ENCODE measurements around the gene PRODH2.

Gene PRODH2

GRCh38 chr19:35812220-35813042, at the start of gene PRODH2:
Gene PRODH2 (minus strand): TSS chr19:35812845. CDS start chr19:35812805, 40 bp downstream.
- Histone ChIP-seq H3K27ac (no peak within 1 kb of the TSS), H3K9ac (ENCODE audit: insufficient read length) (no peak within 1 kb of the TSS), H3K9me3 (ENCODE audit: low read depth, low read length) (no peaks in the 10 kb centered on the region), H3K4me3 (no peak within 1 kb of the TSS), H3K36me3 (ENCODE audit: insufficient read depth, low read length) (no peaks in the 10 kb centered on the region)
- no peak for TF ChIP-seq EZH2 (IDR thresholded peaks at IDR 0.05)
- TF ChIP-seq FOXP2 (optimal IDR thresholded peaks at IDR 0.05; ENCODE audit: control extremely low read depth, extremely low read length, insufficient read depth) = no peak
- no peak for TF ChIP-seq POLR2AphosphoS5 (IDR thresholded peaks at IDR 0.05; ENCODE audit: borderline replicate concordance, low read depth, low read length)
- DNase-seq (ENCODE audit: low read depth, low spot score) = no peak

- Histone ChIP-seq H3K4me3 (no peak overlapping the region), H3K27ac (no peak overlapping the region), H3K9ac (ENCODE audit: insufficient read length) (no peak overlapping the region), H3K36me3 (ENCODE audit: insufficient read depth, low read length) (no peaks in the 10 kb centered on the region), H3K9me3 (ENCODE audit: low read depth, low read length) (no peaks in the 10 kb centered on the region)
- no peak for DNase-seq (ENCODE audit: low read depth, low spot score)
- TF ChIP-seq FOXP2 (optimal IDR thresholded peaks at IDR 0.05; ENCODE audit: control extremely low read depth, extremely low read length, insufficient read depth) = no peak
Observed at GRCh38 chr19:35861640-35862160, 49.1 kb upstream of the PRODH2 start.

GRCh38 chr19:35860818-35861639, 48.4 kb upstream of the PRODH2 start:
- H3K9me3 ChIP-seq (ENCODE audit: low read depth, low read length) = no peaks in the 10 kb centered on the region
- H3K27ac ChIP-seq = no peak overlapping the region
- no peaks in the 10 kb centered on the region for H3K36me3 ChIP-seq (ENCODE audit: insufficient read depth, low read length)
- TF ChIP-seq POLR2AphosphoS5 (IDR thresholded peaks at IDR 0.05; ENCODE audit: borderline replicate concordance, low read depth, low read length) (no peak), EZH2 (IDR thresholded peaks at IDR 0.05) (no peak), FOXP2 (optimal IDR thresholded peaks at IDR 0.05; ENCODE audit: control extremely low read depth, extremely low read length, insufficient read depth) (no peak)
- H3K4me3 ChIP-seq = no peak overlapping the region
- H3K9ac ChIP-seq (ENCODE audit: insufficient read length) = no peak overlapping the region
- DNase-seq (ENCODE audit: low read depth, low spot score) = no peak

- no peak for TF ChIP-seq FOXP2 (optimal IDR thresholded peaks at IDR 0.05; ENCODE audit: control extremely low read depth, extremely low read length, insufficient read depth)
- no peak for TF ChIP-seq POLR2AphosphoS5 (IDR thresholded peaks at IDR 0.05; ENCODE audit: borderline replicate concordance, low read depth, low read length)
- H3K4me3 ChIP-seq = no peak overlapping the region
- no peak overlapping the region for H3K27ac ChIP-seq
- H3K9me3 ChIP-seq (ENCODE audit: low read depth, low read length) = no peaks in the 10 kb centered on the region
- no peak overlapping the region for H3K9ac ChIP-seq (ENCODE audit: insufficient read length)
- no peaks in the 10 kb centered on the region for H3K36me3 ChIP-seq (ENCODE audit: insufficient read depth, low read length)
- no peak for DNase-seq (ENCODE audit: low read depth, low spot score)
Observed at GRCh38 chr19:35860436-35860817, 47.8 kb upstream of the PRODH2 start.

- TF ChIP-seq EZH2 (IDR thresholded peaks at IDR 0.05) (no peak), POLR2AphosphoS5 (IDR thresholded peaks at IDR 0.05; ENCODE audit: borderline replicate concordance, low read depth, low read length) (no peak), FOXP2 (optimal IDR thresholded peaks at IDR 0.05; ENCODE audit: control extremely low read depth, extremely low read length, insufficient read depth) (no peak)
- no peaks in the 10 kb centered on the region for H3K9me3 ChIP-seq (ENCODE audit: low read depth, low read length)
Observed at GRCh38 chr19:35859414-35859813, 46.8 kb upstream of the PRODH2 start.

GRCh38 chr19:35858311-35858710, 45.7 kb upstream of the PRODH2 start:
- H3K27ac ChIP-seq = no peak overlapping the region
- no peak for TF ChIP-seq FOXP2 (optimal IDR thresholded peaks at IDR 0.05; ENCODE audit: control extremely low read depth, extremely low read length, insufficient read depth)
- TF ChIP-seq EZH2 (IDR thresholded peaks at IDR 0.05) = no peak
- no peak for TF ChIP-seq POLR2AphosphoS5 (IDR thresholded peaks at IDR 0.05; ENCODE audit: borderline replicate concordance, low read depth, low read length)
- no peak overlapping the region for H3K4me3 ChIP-seq
- H3K9ac ChIP-seq (ENCODE audit: insufficient read length) = no peak overlapping the region
- DNase-seq (ENCODE audit: low read depth, low spot score) = no peak
- H3K36me3 ChIP-seq (ENCODE audit: insufficient read depth, low read length) = no peaks in the 10 kb centered on the region
- H3K9me3 ChIP-seq (ENCODE audit: low read depth, low read length) = no peaks in the 10 kb centered on the region

More at GRCh38 chr19:35859414-35859813, 46.8 kb upstream of the PRODH2 start:
- H3K27ac ChIP-seq = no peak overlapping the region
- no peak overlapping the region for H3K9ac ChIP-seq (ENCODE audit: insufficient read length)
- H3K36me3 ChIP-seq (ENCODE audit: insufficient read depth, low read length) = no peaks in the 10 kb centered on the region
- DNase-seq (ENCODE audit: low read depth, low spot score) = no peak
- no peak overlapping the region for H3K4me3 ChIP-seq

- Histone ChIP-seq H3K27ac (no peak within 1 kb of the TSS), H3K9ac (ENCODE audit: insufficient read length) (no peak within 1 kb of the TSS), H3K9me3 (ENCODE audit: low read depth, low read length) (no peaks in the 10 kb centered on the region), H3K4me3 (peak within 1 kb of the TSS; percentile 78), H3K36me3 (ENCODE audit: insufficient read depth, low read length) (no peaks in the 10 kb centered on the region)
- no peak for TF ChIP-seq EZH2 (IDR thresholded peaks at IDR 0.05)
- no peak for TF ChIP-seq FOXP2 (optimal IDR thresholded peaks at IDR 0.05; ENCODE audit: control extremely low read depth, extremely low read length, insufficient read depth)
- TF ChIP-seq POLR2AphosphoS5 (IDR thresholded peaks at IDR 0.05; ENCODE audit: borderline replicate concordance, low read depth, low read length) = no peak
- DNase-seq (ENCODE audit: low read depth, low spot score) = no peak
Observed at GRCh38 chr19:35856546-35857149, 44.0 kb upstream of the PRODH2 start, which contains the start of gene KIRREL2. Gene KIRREL2 (plus strand): TSS chr19:35856911. CDS start chr19:35857120, 209 bp downstream.
